GM20431 (cell line): Measurements from ENCODE around the gene MITF.
"Not testable (repeated sequence)": the region's sequence is repeated elsewhere in the genome, so short reads cannot be mapped to it uniquely, and the experiment has no call there.

Source experiments
- in situ Hi-C: fragments of 300-500 bp; cut with MseI, MboI; formaldehyde crosslinking; loops from one replicate; pipeline ENCODE4 v1.15.0; 2020; ENCODE audit warnings: low sequenced_read_pairs; ENCODE audit not compliant: unreplicated experiment

Gene MITF

DNA sequence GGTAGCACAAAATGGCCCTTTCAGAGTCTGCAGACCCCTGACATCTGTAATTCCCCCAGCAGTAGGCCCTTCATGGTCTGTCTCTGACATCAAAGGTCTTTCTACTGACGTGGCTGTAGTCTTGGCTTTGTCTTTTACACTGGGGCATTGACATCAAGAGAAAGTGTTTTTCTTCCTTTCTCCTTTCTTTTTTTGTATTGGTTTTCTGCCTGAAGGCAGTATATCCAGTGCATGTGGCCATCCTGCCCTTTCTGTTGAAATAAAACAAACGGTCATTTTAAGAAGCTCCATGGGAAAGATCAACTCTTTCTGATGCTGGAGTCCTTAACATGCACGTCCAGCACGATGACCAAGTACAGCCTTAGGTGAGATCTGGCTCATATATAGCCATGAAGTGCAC, 153.4 kb downstream of the MITF start:
- in situ Hi-C loops, result no loop called here

DNA sequence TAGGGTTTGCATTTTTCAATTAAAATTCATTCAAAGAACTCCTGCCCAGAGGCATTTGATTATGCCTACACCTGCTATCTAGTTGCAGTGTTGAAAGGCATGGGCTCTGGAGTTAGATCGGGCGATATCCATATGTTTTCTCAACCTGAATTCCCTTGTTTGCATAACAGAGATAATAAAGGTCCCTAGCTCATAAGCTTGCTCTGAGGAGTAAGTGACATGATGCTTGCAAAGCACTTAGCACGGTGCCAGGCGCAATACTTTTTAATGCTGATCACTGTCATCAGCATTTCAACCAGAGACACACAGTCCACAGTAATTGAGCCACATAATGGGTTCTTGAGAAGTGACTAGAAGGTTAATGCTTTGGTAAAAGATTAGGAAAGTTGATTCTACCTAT, 154.0 kb downstream of the MITF start:
- in situ Hi-C loops, result no loop called here

DNA sequence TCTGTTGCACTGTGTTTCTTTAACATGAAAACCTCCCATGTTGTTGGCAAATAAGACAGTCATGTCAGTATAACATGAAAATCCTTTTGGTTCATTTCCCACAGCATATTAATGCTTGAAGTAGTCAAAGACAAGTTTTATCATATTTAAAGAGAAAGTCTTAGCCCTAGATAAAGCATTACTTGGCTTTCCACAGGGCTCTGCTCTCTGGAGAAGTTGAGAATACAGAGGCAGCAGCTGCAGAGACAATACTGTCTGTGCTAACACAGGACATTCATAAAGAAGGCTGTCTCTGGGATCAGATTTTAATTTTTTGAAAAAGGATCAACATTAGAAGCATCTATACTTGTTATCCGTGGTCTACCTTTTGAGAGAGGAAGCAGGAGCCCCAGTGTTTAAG, 156.8 kb downstream of the MITF start:
- in situ Hi-C loops, result no loop called here

DNA sequence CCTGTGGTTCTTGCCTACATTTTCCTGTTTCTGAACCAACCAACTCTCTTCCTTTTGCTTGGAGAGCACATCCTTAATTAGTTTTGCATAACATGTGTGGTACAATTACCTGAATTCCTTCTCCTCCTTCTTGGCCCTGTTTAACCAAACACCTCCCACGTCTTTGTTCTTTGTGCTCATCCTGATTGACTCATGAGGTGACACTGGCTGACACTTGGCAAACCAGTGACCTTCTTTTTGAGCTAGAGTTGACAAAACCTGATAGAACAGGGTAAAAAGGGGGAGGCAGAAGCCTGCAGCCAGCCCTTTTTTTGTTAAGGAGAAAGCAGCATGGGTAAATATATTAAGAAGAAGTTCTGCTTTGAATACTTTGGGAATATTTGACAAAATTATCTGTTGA, 161.1 kb downstream of the MITF start:
- in situ Hi-C loops, result no loop called here

DNA sequence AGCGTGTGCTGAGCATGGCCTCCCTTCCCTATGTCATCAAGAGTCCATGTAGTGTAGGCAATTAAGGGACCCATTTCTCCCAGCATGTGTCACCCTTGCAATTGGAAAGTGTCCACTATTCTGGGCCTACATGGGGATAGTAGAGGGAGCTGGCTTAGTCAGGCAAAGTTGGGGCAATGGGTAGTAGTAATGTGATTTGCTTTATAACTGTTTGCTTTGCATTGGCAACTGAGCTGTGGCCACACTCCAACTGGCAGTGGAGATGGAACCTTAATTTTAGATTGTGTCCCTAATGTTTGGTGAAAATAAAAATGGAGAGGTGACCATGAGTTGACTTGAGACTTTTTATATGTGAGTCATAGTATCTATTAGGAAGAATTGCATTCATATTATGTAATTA, 162.5 kb downstream of the MITF start:
- in situ Hi-C loops, result no loop called here

DNA sequence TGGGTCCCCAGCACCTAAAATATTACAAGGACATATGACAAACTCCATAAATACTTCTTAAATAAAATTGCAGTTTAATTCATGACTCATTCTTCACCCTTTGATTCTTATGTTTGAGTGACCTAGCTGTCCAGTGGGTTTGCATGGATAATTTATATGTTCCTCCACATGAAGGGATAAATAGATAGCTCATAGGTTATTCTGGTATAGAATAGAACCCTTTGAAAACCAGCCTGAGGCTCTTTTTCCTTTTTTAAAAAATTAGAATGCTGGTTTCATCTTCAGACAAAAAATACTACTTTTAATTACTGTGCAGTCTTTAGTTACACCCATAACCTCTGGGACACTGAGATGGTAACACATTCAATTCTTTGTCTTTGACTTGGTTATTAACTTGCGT, 163.1 kb downstream of the MITF start:
- in situ Hi-C loops, result no loop called here

DNA sequence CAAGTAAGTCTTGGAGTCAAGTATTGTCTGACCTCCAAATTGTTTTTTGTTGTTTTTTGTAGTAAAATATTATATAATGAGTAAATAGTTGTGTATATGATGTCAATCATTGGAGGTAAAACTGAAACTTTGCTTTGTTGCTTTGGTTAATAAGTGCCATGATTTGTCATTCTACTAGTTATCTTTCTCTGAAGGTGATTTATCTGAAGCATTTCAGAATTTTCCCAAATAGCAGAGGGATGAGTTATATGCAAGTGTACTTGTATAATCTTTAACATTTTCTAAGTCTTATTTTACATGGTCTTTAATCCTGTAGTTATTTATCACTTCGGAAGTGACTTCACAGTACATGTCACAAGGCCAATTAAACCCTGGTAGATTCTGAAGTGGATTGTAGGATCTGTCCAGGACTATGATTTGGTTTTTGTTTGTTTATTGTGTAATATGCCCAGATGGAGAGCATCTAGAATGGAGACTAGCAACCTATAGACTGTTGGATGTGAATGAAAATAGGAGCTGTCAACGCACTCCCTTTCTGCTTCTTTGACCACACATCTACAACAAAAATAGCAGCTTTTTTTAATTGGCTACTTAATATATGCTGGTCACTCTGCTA, 167.2 kb downstream of the MITF start:
- in situ Hi-C loops, result no loop called here

DNA sequence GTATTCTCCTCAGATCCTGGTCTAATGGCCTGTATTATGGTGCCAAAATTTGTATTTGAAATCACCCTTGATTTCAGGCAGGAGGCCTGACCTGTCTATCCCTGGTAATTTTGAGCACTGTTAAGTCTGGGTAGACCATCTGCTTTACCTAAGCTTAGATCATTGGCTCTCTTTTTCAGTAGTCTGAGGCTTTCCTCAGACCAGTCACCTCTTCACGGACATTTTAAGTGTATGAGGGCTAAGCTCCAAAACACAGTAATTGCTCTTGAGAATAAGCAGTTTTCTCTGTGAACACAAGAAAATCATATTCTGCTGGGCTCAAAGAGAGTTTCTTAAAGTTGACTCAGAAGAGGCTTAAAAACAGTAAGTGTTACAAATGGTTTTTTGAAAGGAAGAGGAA, 168.3 kb downstream of the MITF start:
- in situ Hi-C loops, result no loop called here

DNA sequence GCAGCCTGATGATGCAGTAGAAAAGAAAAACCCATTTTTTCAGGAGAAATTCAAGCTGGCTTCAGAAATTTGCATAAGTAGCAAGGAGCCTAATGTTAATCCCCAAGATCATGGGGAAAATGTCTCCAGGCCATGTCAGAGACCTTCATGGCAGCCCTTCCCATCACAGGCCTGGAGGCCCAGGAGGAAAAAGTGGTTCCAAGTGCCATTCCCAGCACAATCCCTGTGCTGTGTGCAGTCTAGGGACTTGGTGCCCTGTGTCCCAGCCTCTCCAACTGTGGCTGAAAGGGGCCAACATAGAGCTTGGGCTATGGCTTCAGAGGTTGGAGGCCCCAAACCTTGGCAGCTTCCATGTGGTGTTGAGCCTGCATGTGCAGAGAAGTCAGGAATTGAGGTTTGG, 170.6 kb downstream of the MITF start:
- in situ Hi-C loops, result not testable (repeated sequence)

DNA sequence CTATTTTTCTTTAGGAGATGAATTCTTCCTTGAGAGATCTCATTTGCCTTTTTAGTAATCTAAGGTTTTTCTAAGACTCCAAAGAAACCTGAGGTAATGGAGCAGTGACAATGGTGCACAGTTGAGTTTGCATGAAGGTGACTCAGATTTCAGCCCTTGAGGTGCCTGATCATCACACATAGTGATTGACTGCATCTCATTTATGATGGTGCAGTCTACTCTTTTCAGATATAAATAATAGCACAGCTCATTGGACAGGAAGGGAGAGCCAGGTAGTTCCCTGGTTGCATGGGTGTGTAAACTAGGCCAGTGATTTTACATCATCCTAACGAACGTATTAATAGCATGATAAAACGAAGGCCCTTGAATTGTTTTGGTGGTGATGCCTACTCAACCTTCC, 174.2 kb downstream of the MITF start:
- in situ Hi-C loops, result no loop called here

DNA sequence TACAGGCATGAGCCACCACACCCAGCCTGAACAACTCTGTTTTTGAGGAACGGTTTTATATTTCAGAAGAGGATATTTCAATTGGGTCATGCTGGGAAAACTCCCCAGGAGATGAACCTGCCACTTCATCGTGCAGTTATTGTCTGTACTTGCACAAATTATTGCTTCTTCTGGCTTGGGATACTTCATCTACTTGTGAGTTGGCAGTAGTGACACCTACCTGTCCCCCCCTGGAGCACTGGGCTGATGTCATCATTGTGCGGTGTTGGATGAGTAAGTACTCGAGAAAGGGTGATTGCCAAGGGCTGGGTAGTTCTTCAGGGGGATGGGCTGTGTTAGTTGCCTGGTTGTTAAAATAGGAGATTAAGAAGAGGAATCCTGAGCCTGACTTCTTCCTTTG, 175.1 kb downstream of the MITF start:
- in situ Hi-C loops, result no loop called here

DNA sequence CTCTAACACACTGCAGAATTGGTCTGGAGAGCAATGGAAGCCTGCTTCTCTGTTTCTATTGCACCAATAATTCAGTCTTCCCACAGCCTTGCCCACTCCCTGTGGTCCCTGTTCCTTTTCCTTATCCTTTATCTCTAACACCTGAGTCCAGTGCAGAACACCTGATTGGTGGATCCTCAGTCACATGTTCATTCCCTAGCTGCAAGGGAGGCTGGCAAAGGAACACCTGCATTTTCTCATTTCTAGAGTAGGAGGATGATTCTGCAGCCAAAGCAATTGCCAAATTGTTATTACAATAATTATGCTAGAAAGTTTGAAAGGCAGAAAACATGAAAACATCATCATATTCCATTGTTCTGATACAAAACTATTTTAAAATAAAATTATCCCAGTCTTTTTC, 176.5 kb downstream of the MITF start:
- in situ Hi-C loops, result no loop called here

DNA sequence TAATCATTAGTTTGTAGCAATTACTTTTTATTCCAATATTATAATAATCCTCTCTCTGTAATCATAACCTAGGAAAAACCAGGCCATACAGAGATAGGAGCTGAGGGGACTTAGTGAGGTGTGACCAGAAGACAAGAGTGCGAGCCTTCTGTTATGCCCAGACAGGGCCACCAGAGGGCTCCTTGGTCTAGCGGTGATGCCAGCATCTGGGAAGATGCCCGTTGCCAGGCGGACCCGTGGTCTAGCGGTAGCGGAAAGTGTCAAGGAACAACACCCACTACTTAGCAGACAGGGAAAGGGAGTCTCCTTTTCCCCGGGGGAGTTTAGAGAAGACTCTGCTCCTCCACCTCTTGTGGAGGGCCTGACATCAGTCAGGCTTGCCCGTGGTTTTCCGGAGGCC, 180.7 kb downstream of the MITF start:
- in situ Hi-C loops, result not testable (repeated sequence)

DNA sequence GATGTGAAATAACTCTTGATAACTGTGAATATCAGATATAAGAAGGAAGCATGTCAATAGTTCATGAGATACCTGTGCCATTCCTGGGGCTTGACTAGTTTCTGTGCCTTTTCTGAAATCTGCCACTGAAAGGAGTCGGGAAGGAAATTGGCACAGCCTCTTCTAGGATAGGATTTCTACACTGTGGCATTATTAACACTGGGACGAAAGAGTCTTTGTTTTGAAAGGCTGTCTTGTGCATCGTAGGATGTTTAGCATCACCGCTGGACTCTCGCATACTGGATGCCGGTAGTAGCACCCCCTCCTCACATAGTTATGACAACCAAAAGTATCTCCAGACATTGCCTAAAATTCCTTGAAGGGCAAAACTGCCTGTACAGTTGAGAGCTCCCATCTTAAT, 182.4 kb downstream of the MITF start:
- in situ Hi-C loops, result no loop called here

DNA sequence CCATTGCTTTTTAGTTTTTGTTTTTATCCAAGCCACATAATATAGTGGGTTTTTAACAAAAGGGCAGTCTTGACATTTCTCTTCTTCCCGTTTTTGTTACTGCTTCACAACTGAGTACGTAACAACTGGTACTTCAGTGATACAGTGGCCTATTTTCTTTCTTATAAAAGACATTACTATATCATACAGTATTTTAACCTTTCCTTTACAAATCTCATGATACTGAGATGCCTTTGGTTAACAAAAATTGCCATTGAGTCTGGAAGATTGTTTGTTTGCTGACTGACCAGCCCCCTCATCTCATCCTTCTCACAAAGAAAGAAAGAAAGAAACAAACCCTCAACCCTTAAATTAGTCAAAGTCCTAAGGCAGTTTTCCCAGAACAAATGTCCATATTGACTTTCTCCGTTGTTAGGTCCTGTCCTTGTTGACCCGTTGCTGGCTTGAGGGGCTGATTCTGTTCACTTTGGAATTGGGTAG, 183.3 kb downstream of the MITF start:
- in situ Hi-C loops, result no loop called here

DNA sequence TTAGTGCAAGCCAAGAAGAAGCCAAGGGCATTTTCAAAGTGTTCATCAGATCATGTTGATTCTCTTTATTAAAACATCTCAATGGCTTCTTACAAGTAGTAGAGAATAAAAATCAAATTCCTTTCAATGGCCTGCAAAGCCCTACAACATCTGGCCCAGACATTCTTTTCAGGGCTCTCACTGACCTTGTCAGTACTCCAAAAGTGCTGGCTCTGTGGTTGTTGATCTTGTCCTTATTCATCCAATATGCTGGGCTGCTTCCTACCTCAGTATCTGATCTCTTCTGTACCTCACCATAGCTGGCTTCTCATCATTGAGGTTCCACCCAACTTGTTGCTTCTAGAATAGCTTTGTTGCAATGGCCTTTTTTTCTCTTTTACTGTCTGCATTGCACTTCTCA, 186.2 kb downstream of the MITF start:
- in situ Hi-C loops, result no loop called here

DNA sequence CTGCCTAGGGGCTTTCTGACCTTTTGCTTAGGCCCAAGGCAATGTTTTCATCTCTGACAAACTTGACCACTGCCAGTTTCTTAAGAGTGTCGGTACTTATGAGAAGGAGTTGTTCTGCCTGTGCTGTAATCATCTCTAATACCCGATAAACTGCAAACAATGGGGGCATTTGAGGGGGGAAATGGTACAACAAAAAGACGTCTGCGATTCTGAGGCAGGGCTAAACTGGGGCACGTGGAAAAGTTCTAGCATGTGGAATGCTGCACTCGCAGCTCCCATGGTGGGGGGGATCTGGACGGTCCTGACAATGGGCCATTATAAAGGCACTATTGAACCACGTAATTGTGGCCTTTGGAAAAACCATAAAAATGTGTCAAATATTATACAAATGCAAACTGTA, 187.1 kb downstream of the MITF start:
- in situ Hi-C loops, result no loop called here

DNA sequence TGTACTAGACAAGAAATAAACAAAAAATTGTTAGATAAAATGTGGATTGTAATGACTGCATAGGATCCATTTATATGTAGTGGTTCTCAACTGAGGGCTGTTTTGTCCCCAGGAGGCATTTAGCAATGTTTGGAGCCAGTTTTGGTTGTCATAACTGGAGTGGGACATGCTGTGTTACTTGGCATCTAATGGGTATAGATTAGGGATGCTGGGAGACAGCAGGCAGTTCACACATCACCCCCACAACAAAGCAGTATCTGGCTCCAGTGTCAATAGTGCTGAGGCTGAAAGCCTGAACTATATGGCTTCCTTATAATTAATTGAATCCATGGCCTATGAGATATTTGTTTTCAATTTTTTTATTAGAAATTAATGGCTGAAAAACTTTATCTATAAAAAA, 188.3 kb downstream of the MITF start:
- in situ Hi-C loops, result no loop called here

DNA sequence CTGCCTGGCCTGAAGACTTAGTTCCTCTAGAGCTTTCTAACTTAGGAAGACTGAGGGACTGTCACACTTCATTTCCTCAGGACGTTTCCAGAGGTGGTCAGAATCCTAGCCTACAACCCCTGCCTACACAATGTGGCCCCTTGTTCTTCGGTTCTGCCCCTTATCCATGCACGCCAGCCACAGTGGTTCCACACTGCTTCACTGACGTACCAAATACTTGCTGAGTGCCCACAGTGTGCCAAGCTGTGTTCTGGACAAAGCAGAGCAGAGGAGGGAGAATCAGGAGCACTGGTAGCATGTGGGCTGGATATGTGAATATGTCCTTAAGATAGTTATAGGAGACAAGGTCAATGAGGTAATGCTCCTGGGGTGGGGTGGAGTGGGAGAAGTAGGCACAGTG, 189.8 kb downstream of the MITF start:
- in situ Hi-C loops, result no loop called here

DNA sequence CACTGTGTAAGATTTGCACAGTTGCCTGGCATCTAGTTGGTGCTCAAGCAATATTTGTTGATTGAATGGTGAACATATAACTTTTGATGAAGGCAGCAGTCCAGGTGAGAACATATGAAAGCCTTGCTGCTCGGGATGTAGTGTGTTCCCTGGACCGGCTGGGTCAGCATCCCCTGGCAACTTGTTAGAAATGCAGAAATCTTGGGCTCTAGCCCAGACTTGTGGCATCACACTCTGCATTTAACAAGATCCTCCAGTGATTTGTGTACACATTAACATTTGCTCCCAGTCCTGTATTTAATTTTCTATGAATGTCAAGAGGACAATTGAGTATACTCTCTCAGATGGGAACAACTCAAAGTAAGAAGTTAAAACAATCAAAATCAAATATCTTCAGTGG, 191.3 kb downstream of the MITF start:
- in situ Hi-C loops, result no loop called here

DNA sequence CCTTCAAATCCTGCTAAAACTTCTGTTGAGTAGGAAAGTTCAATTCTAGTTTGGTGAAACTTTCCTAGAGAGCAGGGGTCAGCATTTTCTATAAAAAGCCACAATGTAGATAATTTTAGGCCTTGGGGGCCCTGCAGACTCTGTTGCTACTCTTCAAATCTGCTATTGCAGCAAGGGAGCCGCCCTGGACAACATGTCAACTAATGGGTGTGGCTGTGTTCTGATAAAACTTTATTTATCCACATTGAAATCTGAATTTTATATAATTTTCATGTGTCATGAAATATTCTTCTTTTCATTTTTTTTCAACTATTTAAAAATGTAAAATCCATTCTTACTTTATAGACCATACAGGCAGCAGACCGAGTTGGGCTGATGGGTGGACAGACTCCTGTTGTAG, 192.8 kb downstream of the MITF start:
- in situ Hi-C loops, result no loop called here

DNA sequence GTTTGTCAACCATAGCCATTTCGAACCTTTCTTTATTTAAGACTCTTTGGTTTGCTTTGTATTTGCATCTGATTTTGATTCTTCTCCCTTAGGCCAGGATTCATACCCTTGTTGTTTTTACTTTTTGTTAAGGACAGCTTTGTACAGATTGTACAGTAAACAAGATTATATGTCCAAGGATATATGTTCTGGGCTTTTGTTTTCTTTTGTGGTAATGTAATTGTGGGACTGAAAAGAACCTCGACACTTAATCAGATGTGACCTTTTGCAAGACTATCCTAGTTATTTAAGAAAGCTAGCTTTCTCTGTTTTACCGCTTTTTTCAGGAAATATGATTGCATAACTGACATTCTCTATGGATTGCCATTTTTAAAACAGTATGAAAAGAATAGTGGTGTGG, 193.2 kb downstream of the MITF start:
- in situ Hi-C loops, result no loop called here

DNA sequence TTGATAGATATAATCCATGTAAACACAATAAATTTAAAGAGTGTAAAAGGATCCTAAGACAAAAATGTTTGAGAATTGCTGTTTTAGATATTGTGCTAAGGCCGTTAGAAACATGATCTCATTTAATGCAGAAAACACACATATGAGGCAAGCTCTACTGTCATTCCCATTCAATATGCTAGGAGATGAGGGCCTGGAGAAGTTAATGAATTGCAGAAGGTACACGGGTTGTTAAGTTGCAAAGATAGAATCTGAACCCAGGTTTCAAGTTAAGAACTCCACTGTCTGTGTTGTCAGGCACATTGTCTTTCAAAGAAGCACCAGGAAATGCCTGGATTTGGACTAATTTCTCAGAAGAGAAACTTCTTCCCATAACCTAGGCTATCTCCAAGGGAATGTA, 195.1 kb downstream of the MITF start:
- in situ Hi-C loops, result no loop called here
